Naive thymus-derived CD4-positive, alpha-beta T cell (primary cell): ENCODE results near the gene SV2C. TPM values are rescaled to one million over a fixed set of nuclear protein-coding genes. Genes with fewer than 3 reads are reported as not detected.

Experiments used
- ATAC-seq: fragments of 150-1000 bp; cut with Tn5 transposase; 2 replicates; pipeline ENCODE4 v1.10.0; 2021; ENCODE audit warnings: mild to moderate bottlenecking, moderate library complexity
- CTCF ChIA-PET: fragments of 350-600 bp; sonication (Branson Sonifier 250); formaldehyde crosslinking; loops from one replicate; lab custom pipeline; 2021; ENCODE audit warnings: antibody characterized with exemption; lab: Charles Lee
- POLR2A ChIA-PET: fragments of 350-600 bp; sonication (Branson Sonifier 250); formaldehyde crosslinking; loops from one replicate; lab custom pipeline; 2021; ENCODE audit warnings: antibody characterized with exemption, inconsistent platforms; lab: Charles Lee
- DNase-seq, 9 donors: peaks; one replicate each; pipeline versions ENCODE4 v3.0.0 to v3.0.0-alpha.2; 2020 to 2022; ENCODE audit warnings: mixed read lengths in 1 of 9
- H3K27ac ChIP-seq: one replicate; pipeline ENCODE4 v1.7.0; 2013; ENCODE audit warnings: mild to moderate bottlenecking, low read depth, low read length, moderate library complexity
- H3K27me3 ChIP-seq, 2 donors: one replicate each; pipeline ENCODE4 v1.7.0; 2013; ENCODE audit warnings: low read length in 2 of 2, mild to moderate bottlenecking in 2 of 2, moderate library complexity in 2 of 2; ENCODE audit not compliant: control insufficient read depth in 2 of 2, insufficient read depth in 2 of 2
- H3K36me3 ChIP-seq, 3 experiments: 1 replicate in 2 of 3; 2 replicates in 1 of 3; pipeline ENCODE4 v1.7.0; 2013; ENCODE audit warnings: low read length in 3 of 3, mild to moderate bottlenecking in 3 of 3, moderate library complexity in 1 of 3; ENCODE audit not compliant: insufficient read depth in 3 of 3, control insufficient read depth in 2 of 3
- H3K4me1 ChIP-seq, 2 donors: one replicate each; pipeline ENCODE4 v1.7.0; 2013; ENCODE audit warnings: low read length in 2 of 2, mild to moderate bottlenecking in 2 of 2, moderate library complexity in 1 of 2; ENCODE audit not compliant: control insufficient read depth in 2 of 2, insufficient read depth in 2 of 2
- H3K4me3 ChIP-seq: 2 replicates; pipeline ENCODE4 v1.7.0; 2013; ENCODE audit warnings: mild to moderate bottlenecking, low read length
- H3K9me3 ChIP-seq, 3 experiments: 1 replicate in 2 of 3; 2 replicates in 1 of 3; pipeline ENCODE4 v1.7.0; 2013; ENCODE audit warnings: low read length in 3 of 3; ENCODE audit not compliant: control insufficient read depth in 2 of 3
- H3K27ac Mint-ChIP-seq, 9 donors: one replicate each; pipeline ENCODE4 v1.8.0; 2020 to 2022; ENCODE audit warnings: mixed read lengths in 9 of 9, mild to moderate bottlenecking in 8 of 9, moderate library complexity in 5 of 9, inconsistent platforms in 2 of 9
- H3K27me3 Mint-ChIP-seq, 5 donors: one replicate each; pipeline ENCODE4 v1.8.0; 2021 to 2022; ENCODE audit warnings: mixed read lengths in 5 of 5, mild to moderate bottlenecking in 1 of 5
- H3K36me3 Mint-ChIP-seq, 5 donors: one replicate each; pipeline ENCODE4 v1.8.0; 2020 to 2022; ENCODE audit warnings: mixed read lengths in 5 of 5, mild to moderate bottlenecking in 3 of 5, inconsistent platforms in 1 of 5
- H3K4me1 Mint-ChIP-seq, 7 donors: one replicate each; pipeline ENCODE4 v1.8.0; 2020 to 2022; ENCODE audit warnings: mixed read lengths in 7 of 7, mild to moderate bottlenecking in 3 of 7, inconsistent platforms in 1 of 7
- H3K4me3 Mint-ChIP-seq, 10 donors: one replicate each; pipeline ENCODE4 v1.8.0; 2020 to 2022; ENCODE audit warnings: mild to moderate bottlenecking in 10 of 10, mixed read lengths in 10 of 10, moderate library complexity in 6 of 10, inconsistent platforms in 2 of 10
- H3K9me3 Mint-ChIP-seq, 11 donors: one replicate each; pipeline ENCODE4 v1.8.0; 2020 to 2022; ENCODE audit warnings: mixed read lengths in 11 of 11, mild to moderate bottlenecking in 4 of 11, inconsistent platforms in 1 of 11, moderate library complexity in 1 of 11
- intact Hi-C, 2 donors: fragments of 100-400 bp; cut with micrococcal nuclease; formaldehyde crosslinking; loops; one replicate each; pipeline ENCODE4 v1.15.1; 2023
- polyA plus RNA-seq, 2 donors: library from polyadenylated mRNA; unstranded; fragments of 300-500 nt; fragmentation: Illumina TruSeq; gene quantifications; one replicate each; pipeline ENCODE4 v1.2.3, GENCODE V29; 2021
- total RNA-seq, 6 experiments: library from RNA in 5 of 6; stranded (reverse) in 5 of 6; gene quantifications; 1 replicate in 5 of 6; 2 replicates in 1 of 6; pipeline ENCODE4 v1.2.3 and lab custom pipeline; 2021 to 2026

Gene SV2C
- total and polyA plus RNA-seq, 7 experiments from 2014 or later, result not detected

DNA sequence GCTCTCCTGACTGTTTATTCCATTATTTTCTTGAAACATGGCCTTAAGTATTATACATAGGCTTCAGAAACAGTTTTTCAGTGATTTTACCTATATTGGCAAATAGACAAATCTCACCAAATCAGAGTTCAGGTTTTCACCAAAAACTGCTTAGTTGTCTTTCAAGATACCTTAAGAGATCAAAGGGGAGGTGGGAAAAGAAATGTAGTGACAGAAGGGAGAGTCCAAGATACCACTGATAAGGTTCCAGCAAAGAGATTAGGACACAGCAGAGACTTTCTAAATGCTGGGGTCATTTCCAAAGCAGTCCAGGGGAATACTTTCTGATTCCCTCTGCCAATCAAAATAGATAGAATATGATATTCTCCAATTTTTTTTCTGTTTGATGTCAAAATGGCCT is 246.2 kb downstream of the SV2C start:
- Mint-ChIP-seq H3K4me1 (peaks cover 57 to 85% (median 83%) of the 10 kb centered on the region in 7 donors), H3K27ac (peak overlapping the region in 5 of 9 donors; percentile 5 to 98 (median 51)), H3K27me3 (no peaks in the 10 kb centered on the region), H3K4me3 (peak overlapping the region in 2 of 10 donors; percentile 20 to 53), H3K9me3 (peaks cover 0 to 2% (median 0%) of the 10 kb centered on the region in 11 donors), H3K36me3 (peaks cover 0 to 4% (median 0%) of the 10 kb centered on the region in 5 donors)
- H3K4me3 ChIP-seq, result no peak overlapping the region
- H3K4me1 ChIP-seq, result peaks cover 41 to 76% of the 10 kb centered on the region in 2 donors
- ChIA-PET POLR2A (interaction anchor here (0.6 kb wide), 1 partner anchor 24 kb away, joined by 4 read pairs; no protein-coding TSS in a partner anchor), CTCF (interaction anchor here (1.3 kb wide), 1 partner anchor 9 kb away, joined by 3 read pairs; no protein-coding TSS in a partner anchor)
- H3K27me3 ChIP-seq, result no peaks in the 10 kb centered on the region
- intact Hi-C loops, result loop anchor here in 1 of 2 donors (1.0 kb wide), 1 partner anchor 9 kb away; no protein-coding TSS in a partner anchor
- H3K36me3 ChIP-seq, result no peaks in the 10 kb centered on the region
- DNase-seq (no peak), ATAC-seq (no peak)
- no peak overlapping the region for H3K27ac ChIP-seq
- H3K9me3 ChIP-seq, result no peaks in the 10 kb centered on the region

- no peaks in the 10 kb centered on the region for H3K9me3 ChIP-seq
- H3K4me3 Mint-ChIP-seq, result peak overlapping the region; percentile 20 to 74 (median 56)
- H3K27ac Mint-ChIP-seq, result peak overlapping the region; percentile 70 to 98 (median 85)
- no peaks in the 10 kb centered on the region for H3K36me3 ChIP-seq
- H3K27me3 Mint-ChIP-seq, result no peaks in the 10 kb centered on the region
- ChIA-PET POLR2A (interaction anchor here (0.6 to 1.7 kb wide), 5 partner anchors 10 to 212 kb away, joined by 3 to 7 read pairs (median 6); no protein-coding TSS in a partner anchor), CTCF (interaction anchor here (0.7 to 2.5 kb wide), 5 partner anchors 20 to 252 kb away, joined by 3 to 11 read pairs (median 4); partner anchors contain the start of gene IQGAP2)
- no peaks in the 10 kb centered on the region for H3K27me3 ChIP-seq
- intact Hi-C loops, result loop anchor here (1.0 to 10.0 kb wide), 3 partner anchors 73 to 444 kb away; no protein-coding TSS in a partner anchor
- DNase-seq (peak in 7 of 9 donors; percentile 12 to 47 (median 29)), ATAC-seq (peak; percentile 72)
- peaks cover 0 to 4% (median 0%) of the 10 kb centered on the region in 5 donors for H3K36me3 Mint-ChIP-seq
- H3K4me1 Mint-ChIP-seq, result peaks cover 43 to 71% (median 68%) of the 10 kb centered on the region in 7 donors
- H3K9me3 Mint-ChIP-seq, result no peaks in the 10 kb centered on the region
- peaks cover 26 to 60% of the 10 kb centered on the region in 2 donors for H3K4me1 ChIP-seq
- H3K27ac ChIP-seq, result peak overlapping the region; percentile 38
- H3K4me3 ChIP-seq, result no peak overlapping the region
These were observed 247.9 kb downstream of the SV2C start for GRCh38 chr5:76331126-76331525.

- intact Hi-C loops, result loop anchor here (10.0 kb wide), 1 partner anchor 443 kb away; no protein-coding TSS in a partner anchor
- ChIA-PET CTCF (interaction anchor here (0.7 to 2.5 kb wide), 3 partner anchors 71 to 212 kb away, joined by 3 to 11 read pairs (median 4); partner anchors contain the start of gene IQGAP2), POLR2A (interaction anchor here (0.6 to 1.3 kb wide), 4 partner anchors 11 to 215 kb away, joined by 3 to 6 read pairs (median 4); no protein-coding TSS in a partner anchor)
- Histone ChIP-seq H3K27me3 (no peaks in the 10 kb centered on the region), H3K9me3 (no peaks in the 10 kb centered on the region), H3K36me3 (no peaks in the 10 kb centered on the region), H3K27ac (no peak overlapping the region), H3K4me3 (no peak overlapping the region), H3K4me1 (peaks cover 16 to 50% of the 10 kb centered on the region in 2 donors)
- Mint-ChIP-seq H3K27ac (peak overlapping the region in 4 of 9 donors; percentile 12 to 88 (median 60)), H3K9me3 (no peaks in the 10 kb centered on the region), H3K36me3 (peaks cover 0 to 6% (median 0%) of the 10 kb centered on the region in 5 donors), H3K27me3 (no peaks in the 10 kb centered on the region), H3K4me3 (peak overlapping the region in 2 of 10 donors; percentile 70 to 74), H3K4me1 (peaks cover 33 to 61% (median 59%) of the 10 kb centered on the region in 7 donors)
- DNase-seq, result no peak
- ATAC-seq, result no peak
These were observed 248.9 kb downstream of the SV2C start for GRCh38 chr5:76332102-76332501.

DNA sequence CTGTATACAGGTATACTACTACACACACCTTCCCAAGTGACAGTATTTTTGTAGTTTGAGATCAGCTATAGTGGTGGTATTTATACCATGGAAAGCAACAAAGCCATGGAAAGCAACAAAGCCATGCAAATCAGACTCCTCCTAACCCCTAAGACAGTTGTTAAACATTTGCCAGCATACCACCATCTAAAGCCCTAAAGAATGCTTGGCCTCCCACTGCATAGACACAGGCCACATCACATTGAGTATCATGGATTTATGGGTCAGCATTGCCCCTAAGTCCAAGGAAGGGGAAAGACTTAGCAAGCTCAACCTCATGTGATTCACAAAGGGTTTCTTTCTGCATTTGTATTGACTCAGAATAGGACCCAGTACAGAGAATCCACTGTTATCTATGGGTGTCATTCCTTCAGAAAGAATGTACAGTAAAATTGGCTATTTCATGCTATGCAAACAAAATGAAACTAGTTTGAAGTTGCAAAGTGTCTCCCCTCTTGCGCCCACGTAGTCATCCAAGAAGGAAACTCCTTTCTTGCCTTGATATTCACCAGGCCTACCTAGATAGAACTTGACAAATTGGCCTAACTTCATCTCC is 249.5 kb downstream of the SV2C start:
- Mint-ChIP-seq H3K27me3 (no peaks in the 10 kb centered on the region), H3K4me1 (peaks cover 28 to 61% (median 55%) of the 10 kb centered on the region in 7 donors), H3K9me3 (no peaks in the 10 kb centered on the region), H3K36me3 (peaks cover 0 to 6% (median 0%) of the 10 kb centered on the region in 5 donors), H3K4me3 (peak overlapping the region in 1 of 10 donors; percentile 4), H3K27ac (peak overlapping the region in 5 of 9 donors; percentile 0 to 83 (median 41))
- Histone ChIP-seq H3K36me3 (no peaks in the 10 kb centered on the region), H3K4me3 (no peak overlapping the region), H3K4me1 (peaks cover 14 to 47% of the 10 kb centered on the region in 2 donors), H3K27ac (no peak overlapping the region), H3K9me3 (no peaks in the 10 kb centered on the region), H3K27me3 (no peaks in the 10 kb centered on the region)
- intact Hi-C loops, result loop anchor here (10.0 kb wide), 1 partner anchor 442 kb away; no protein-coding TSS in a partner anchor
- ATAC-seq (no peak), DNase-seq (no peak)
- ChIA-PET CTCF (interaction anchor here (0.7 to 2.5 kb wide), 3 partner anchors 70 to 212 kb away, joined by 3 to 11 read pairs (median 4); partner anchors contain the start of gene IQGAP2), POLR2A (interaction anchor here (1.1 to 1.3 kb wide), 2 partner anchors 10 to 214 kb away, joined by 4 to 5 read pairs; no protein-coding TSS in a partner anchor)

DNA sequence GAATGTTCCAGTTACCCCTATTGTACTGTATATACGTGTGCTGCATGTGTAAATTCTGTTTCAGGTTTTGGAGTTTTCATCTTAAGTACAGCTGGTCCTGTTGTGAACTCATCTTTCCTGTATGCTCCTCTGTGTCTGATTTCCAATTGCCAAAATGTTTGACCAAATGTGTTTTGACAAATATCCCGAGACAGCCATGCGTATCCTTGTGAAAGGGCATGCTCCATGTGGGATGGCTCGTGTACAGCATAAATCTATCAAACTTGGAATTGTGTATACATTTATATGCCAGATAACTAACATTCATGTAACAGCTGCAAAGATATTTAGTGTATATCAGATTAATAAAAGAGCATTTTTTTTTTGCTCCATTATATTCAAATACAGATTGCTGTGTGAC is 250.4 kb downstream of the SV2C start:
- POLR2A ChIA-PET, result interaction anchor here (1.4 kb wide), 1 partner anchor 70 kb away, joined by 4 read pairs; the partner anchor contains the start of gene IQGAP2
- Histone ChIP-seq H3K9me3 (no peaks in the 10 kb centered on the region), H3K4me3 (no peak overlapping the region), H3K27ac (no peak overlapping the region), H3K27me3 (no peaks in the 10 kb centered on the region), H3K36me3 (no peaks in the 10 kb centered on the region), H3K4me1 (peaks cover 20 to 47% of the 10 kb centered on the region in 2 donors)
- ATAC-seq (no peak), DNase-seq (no peak)
- H3K27me3 Mint-ChIP-seq, result no peaks in the 10 kb centered on the region
- CTCF ChIA-PET, result no interaction called here
- intact Hi-C loops, result loop anchor here (10.0 kb wide), 1 partner anchor 441 kb away; no protein-coding TSS in a partner anchor
- H3K27ac Mint-ChIP-seq, result peak overlapping the region in 4 of 9 donors; percentile 0 to 41 (median 20)
- no peak overlapping the region for H3K4me3 Mint-ChIP-seq
- peaks cover 33 to 58% (median 54%) of the 10 kb centered on the region in 7 donors for H3K4me1 Mint-ChIP-seq
- peaks cover 0 to 3% (median 0%) of the 10 kb centered on the region in 5 donors for H3K36me3 Mint-ChIP-seq
- H3K9me3 Mint-ChIP-seq, result no peaks in the 10 kb centered on the region

- Histone ChIP-seq H3K4me3 (no peak overlapping the region), H3K9me3 (no peaks in the 10 kb centered on the region), H3K36me3 (no peaks in the 10 kb centered on the region), H3K27me3 (no peaks in the 10 kb centered on the region), H3K27ac (no peak overlapping the region), H3K4me1 (peaks cover 20 to 42% of the 10 kb centered on the region in 2 donors)
- DNase-seq, result no peak
- no peaks in the 10 kb centered on the region for H3K27me3 Mint-ChIP-seq
- peaks cover 0 to 3% (median 0%) of the 10 kb centered on the region in 5 donors for H3K36me3 Mint-ChIP-seq
- intact Hi-C loops, result loop anchor here (10.0 kb wide), 1 partner anchor 440 kb away; no protein-coding TSS in a partner anchor
- CTCF ChIA-PET, result no interaction called here
- peaks cover 34 to 51% (median 47%) of the 10 kb centered on the region in 7 donors for H3K4me1 Mint-ChIP-seq
- ATAC-seq, result no peak
- no peak overlapping the region for H3K4me3 Mint-ChIP-seq
- H3K27ac Mint-ChIP-seq, result peak overlapping the region in 1 of 9 donors; percentile 55
- POLR2A ChIA-PET, result interaction anchor here (1.2 to 1.4 kb wide), 2 partner anchors 8 to 69 kb away, joined by 4 to 6 read pairs; partner anchors contain the start of gene IQGAP2
- no peaks in the 10 kb centered on the region for H3K9me3 Mint-ChIP-seq
These were observed 251.4 kb downstream of the SV2C start for GRCh38 chr5:76334574-76334973.
